H1 (cell line): ENCODE results near the gene FKBP5. TPM values are rescaled to one million over a fixed set of nuclear protein-coding genes. Genes with fewer than 3 reads are reported as not detected.

Experiments used
- CTCF ChIA-PET: fragments of 300-600 bp; sonication (Branson Sonifier 250); formaldehyde crosslinking; loops from one replicate; lab custom pipeline; 2021; ENCODE audit not compliant: partially characterized antibody; lab: Charles Lee
- POLR2A ChIA-PET: fragments of 300-600 bp; sonication (Branson Sonifier 250); formaldehyde crosslinking; loops from one replicate; lab custom pipeline; 2021; ENCODE audit warnings: inconsistent platforms; ENCODE audit not compliant: partially characterized antibody; lab: Charles Lee
- DNase-seq, 2 experiments: peaks; one replicate each; pipeline versions ENCODE4 v3.0.0 to v3.0.0-alpha.2; 2010 to 2022; ENCODE audit warnings: low spot score in 2 of 2, low read depth in 1 of 2, mixed read lengths in 1 of 2
- FAIRE-seq: peaks from 2 replicates; lab custom pipeline; 2011; peaks lifted over from hg19 to GRCh38; lab: Jason Lieb, UNC
- H2AFZ ChIP-seq: 2 replicates; pipeline ENCODE4 v1.8.1; 2012; ENCODE audit warnings: low read length, inconsistent platforms
- H2AK5ac ChIP-seq: 2 replicates; pipeline ENCODE4 v1.6.1; 2013; ENCODE audit warnings: low read depth, low read length
- H2BK120ac ChIP-seq: replicated peaks from 2 replicates; pipeline ENCODE3; 2013; ENCODE audit warnings: low read depth, low read length, inconsistent platforms
- H2BK12ac ChIP-seq: 2 replicates; pipeline ENCODE4 v1.6.1; 2013; ENCODE audit warnings: low read depth, low read length
- H2BK15ac ChIP-seq: 2 replicates; pipeline ENCODE4 v1.6.1; 2013; ENCODE audit warnings: low read length
- H2BK20ac ChIP-seq: 2 replicates; pipeline ENCODE4 v1.6.1; 2013; ENCODE audit warnings: low read length
- H2BK5ac ChIP-seq: 2 replicates; pipeline ENCODE4 v1.6.1; 2013; ENCODE audit warnings: low read depth, low read length
- H3K14ac ChIP-seq: 2 replicates; pipeline ENCODE4 v1.6.1; 2013; ENCODE audit warnings: inconsistent platforms; ENCODE audit not compliant: insufficient read length
- H3K18ac ChIP-seq: 2 replicates; pipeline ENCODE4 v1.6.1; 2013; ENCODE audit warnings: low read length; ENCODE audit errors: extremely low read depth
- H3K23ac ChIP-seq: 2 replicates; pipeline ENCODE4 v1.6.1; 2013; ENCODE audit warnings: inconsistent platforms; ENCODE audit not compliant: insufficient read length
- H3K23me2 ChIP-seq: 2 replicates; pipeline ENCODE4 v1.6.1; 2013; ENCODE audit warnings: low read depth, low read length
- H3K27ac ChIP-seq: 2 replicates; pipeline ENCODE4 v1.6.1; 2011; ENCODE audit warnings: low read depth, low read length, inconsistent platforms
- H3K27me3 ChIP-seq, 4 experiments: replicated peaks in 1 of 4; 1 replicate in 1 of 4; 2 replicates in 3 of 4; pipeline versions ENCODE4 v1.6.1 to v1.8.1; 2011 to 2013; ENCODE audit warnings: low read length in 3 of 4, mild to moderate bottlenecking in 3 of 4, inconsistent platforms in 2 of 4, mixed read lengths in 2 of 4, moderate library complexity in 1 of 4; ENCODE audit not compliant: control insufficient read depth in 3 of 4, insufficient read depth in 3 of 4; ENCODE audit errors: extremely low read depth in 1 of 4
- H3K36me3 ChIP-seq, 4 experiments: 2 replicates each; pipeline versions ENCODE4 v1.6.1 to v1.8.1; 2011 to 2013; ENCODE audit warnings: mild to moderate bottlenecking in 4 of 4, low read length in 3 of 4, moderate library complexity in 2 of 4, control low read depth in 1 of 4, inconsistent platforms in 1 of 4; ENCODE audit not compliant: insufficient read depth in 4 of 4, control insufficient read depth in 2 of 4
- H3K4ac ChIP-seq: replicated peaks from 2 replicates; pipeline ENCODE3; 2013; ENCODE audit warnings: low read length, low read depth, mixed read lengths, inconsistent platforms; ENCODE audit not compliant: insufficient read length
- H3K4me1 ChIP-seq, 4 experiments: replicated peaks in 1 of 4; 1 replicate in 1 of 4; 2 replicates in 3 of 4; pipeline versions ENCODE4 v1.6.1 to v1.8.1; 2011 to 2013; ENCODE audit warnings: low read length in 3 of 4, inconsistent platforms in 2 of 4, mixed read lengths in 1 of 4; ENCODE audit not compliant: insufficient read depth in 4 of 4, control insufficient read depth in 3 of 4
- H3K4me2 ChIP-seq, 2 experiments: 2 replicates each; pipeline versions ENCODE4 v1.6.1 to v1.8.1; 2011 to 2013; ENCODE audit warnings: low read depth in 2 of 2, low read length in 2 of 2, control low read depth in 1 of 2, inconsistent platforms in 1 of 2, mild to moderate bottlenecking in 1 of 2; ENCODE audit not compliant: insufficient read depth in 1 of 2
- H3K4me3 ChIP-seq, 4 experiments: fragments of 200-600, 300-600 bp in 1 of 4; sonication (generic), shearing (Covaris generic), sonication (Bioruptor Twin) in 1 of 4; 2 replicates each; pipeline versions ENCODE4 v1.5.1 to v1.8.1; 2011 to 2016; ENCODE audit warnings: low read length in 4 of 4, low read depth in 3 of 4, control low read depth in 2 of 4, inconsistent platforms in 2 of 4, mild to moderate bottlenecking in 2 of 4, mixed read lengths in 1 of 4, moderate library complexity in 1 of 4; ENCODE audit not compliant: insufficient read depth in 2 of 4; ENCODE audit errors: extremely low read depth in 1 of 4
- H3K56ac ChIP-seq: replicated peaks from 2 replicates; pipeline ENCODE3; 2013; ENCODE audit warnings: low read depth, mild to moderate bottlenecking, mixed read lengths, low read length, inconsistent platforms; ENCODE audit not compliant: insufficient read length
- H3K79me1 ChIP-seq: 2 replicates; pipeline ENCODE4 v1.6.1; 2013; ENCODE audit warnings: low read depth, low read length, control low read depth
- H3K79me2 ChIP-seq, 2 experiments: 2 replicates each; pipeline versions ENCODE4 v1.6.1 to v1.8.1; 2012 to 2013; ENCODE audit warnings: low read length in 2 of 2, mild to moderate bottlenecking in 2 of 2, inconsistent platforms in 1 of 2; ENCODE audit not compliant: insufficient read depth in 2 of 2, control insufficient read depth in 1 of 2
- H3K9ac ChIP-seq, 4 experiments: replicated peaks in 1 of 4; 1 replicate in 1 of 4; 2 replicates in 3 of 4; pipeline versions ENCODE4 v1.6.1 to v1.8.1; 2011 to 2013; ENCODE audit warnings: low read depth in 3 of 4, low read length in 3 of 4, control low read depth in 2 of 4, mild to moderate bottlenecking in 2 of 4, moderate library complexity in 2 of 4, inconsistent platforms in 1 of 4; ENCODE audit errors: extremely low read depth in 1 of 4
- H3K9me3 ChIP-seq, 2 experiments: 2 replicates each; pipeline versions ENCODE4 v1.6.1 to v1.8.1; 2012 to 2013; ENCODE audit warnings: mild to moderate bottlenecking in 2 of 2, moderate library complexity in 2 of 2, control low read depth in 1 of 2, inconsistent platforms in 1 of 2, low read depth in 1 of 2, low read length in 1 of 2, mixed read lengths in 1 of 2; ENCODE audit not compliant: insufficient read depth in 2 of 2
- H4K20me1 ChIP-seq, 2 experiments: replicated peaks in 1 of 2; 2 replicates each; pipeline versions ENCODE3 to v1.8.1; 2011 to 2013; ENCODE audit warnings: inconsistent platforms in 2 of 2, low read length in 2 of 2, mild to moderate bottlenecking in 1 of 2; ENCODE audit not compliant: insufficient read depth in 2 of 2, control insufficient read depth in 1 of 2
- H4K5ac ChIP-seq: 2 replicates; pipeline ENCODE4 v1.6.1; 2013; ENCODE audit warnings: low read length, low read depth, mixed read lengths, inconsistent platforms; ENCODE audit not compliant: insufficient read length
- H4K8ac ChIP-seq: 2 replicates; pipeline ENCODE4 v1.8.0; 2013; ENCODE audit warnings: mild to moderate bottlenecking, moderate library complexity, low read length, inconsistent platforms; ENCODE audit not compliant: insufficient read depth; ENCODE audit errors: extremely low read depth
- H4K91ac ChIP-seq: replicated peaks from 2 replicates; pipeline ENCODE3; 2013; ENCODE audit warnings: low read length, mixed read lengths, inconsistent platforms; ENCODE audit not compliant: insufficient read length
- RAD21 ChIP-seq, 2 experiments: IDR thresholded peaks in 1 of 2; conservative IDR thresholded peaks in 1 of 2; 2 replicates each; pipeline ENCODE4 v1.6.1; 2011; ENCODE audit warnings: low read depth in 2 of 2, low read length in 2 of 2, improper control_type of control experiment in 1 of 2, inconsistent platforms in 1 of 2, mild to moderate bottlenecking in 1 of 2, moderate library complexity in 1 of 2
- RXRA ChIP-seq: IDR thresholded peaks from 2 replicates; pipeline ENCODE4 v1.6.1; 2011; ENCODE audit warnings: low read depth, mild to moderate bottlenecking, low read length, moderate library complexity; ENCODE audit not compliant: insufficient read depth
- WGBS, 2 experiments: shearing (Covaris generic) in 1 of 2; methylation state at CpG; one replicate each; pipeline versions ENCODE4 v1.1.6 to v1.1.7; 2013 to 2015; ENCODE audit warnings: low lambda C conversion rate in 2 of 2, mixed read lengths in 2 of 2, inconsistent platforms in 1 of 2, low coverage in 1 of 2, missing lambda C conversion rate in 1 of 2; ENCODE audit not compliant: insufficient replicate concordance in 2 of 2, insufficient coverage in 1 of 2, insufficient read length in 1 of 2; ENCODE audit errors: extremely low coverage in 1 of 2, missing lambda C conversion rate in 1 of 2; 5-methylcytosine and 5-hydroxymethylcytosine counted together
- polyA plus RNA-seq, 7 experiments: library from polyadenylated mRNA; depleted of rRNA in 3 of 7; stranded (reverse) in 5 of 7; unstranded in 2 of 7; fragments of >200 nt in 5 of 7; fragments of 200-250 nt in 2 of 7; gene quantifications; 1 replicate in 5 of 7; 2 replicates in 1 of 7; 4 replicates in 1 of 7; pipeline versions ENCODE4 v1.2.1 to v1.2.3, GENCODE V29; 2011 to 2013; ENCODE audit warnings: missing spikeins in 2 of 7, mixed read lengths in 2 of 7
- total RNA-seq: library from RNA; stranded (reverse); fragmentation: NEBNext Ultra II Directional; extraction: Animal tissue kit (Norgen Biotek cat#: 25700); gene quantifications from 2 replicates; pipeline ENCODE4 v1.2.1, GENCODE V29; 2021

Gene FKBP5
- total and polyA plus RNA-seq, 2 of the 8 experiments (the other 6 are each of a cell fraction or from before 2014, with no cell fraction given), result 14.3 to 40.4 TPM

DNA sequence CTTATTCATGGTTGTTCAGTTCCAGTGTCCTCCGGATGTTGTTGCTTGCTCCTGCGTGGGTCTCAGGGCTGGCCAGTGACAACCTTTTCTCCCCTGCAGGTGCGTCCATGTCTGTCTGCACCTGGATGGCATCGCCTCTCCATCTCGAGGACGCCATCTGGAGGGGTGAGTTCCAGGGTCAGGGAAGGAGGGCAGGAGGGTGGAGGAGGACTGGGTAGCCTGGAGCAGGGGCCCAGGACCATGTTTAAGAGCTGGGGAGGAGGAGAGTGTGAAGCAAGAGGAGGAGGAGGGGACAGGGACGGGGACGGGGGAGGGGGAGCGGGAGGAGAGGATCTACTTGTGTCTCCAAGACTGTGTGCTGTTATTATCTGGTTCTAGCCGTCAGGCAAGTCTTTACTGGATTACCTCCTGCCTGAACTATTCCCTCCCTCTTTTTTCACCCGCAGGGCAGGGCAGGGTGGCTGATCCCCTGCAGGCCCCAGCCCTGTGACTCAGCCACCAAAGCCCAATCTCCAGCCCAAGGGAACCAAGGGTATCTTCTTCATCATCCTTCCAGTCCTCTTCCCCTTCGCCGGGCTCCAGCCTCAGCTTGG is 143.8 kb downstream of the FKBP5 start:
- peak overlapping the region; percentile 44; the same call in 1 of the 2 replicates for H2BK12ac ChIP-seq
- H2BK15ac ChIP-seq, result peak overlapping the region; percentile 53; the same call in 1 of the 2 replicates
- H3K4me3 ChIP-seq, result peak overlapping the region in 1 of 4 experiments; percentile 14; a peak in 1 of 8 replicates
- H3K27ac ChIP-seq, result no peak overlapping the region
- peak overlapping the region; percentile 80 for H2BK20ac ChIP-seq
- H3K23ac ChIP-seq, result no peak overlapping the region
- no peak overlapping the region; a peak in 1 of 7 replicates for H3K9ac ChIP-seq
- H3K27me3 ChIP-seq, result no peaks in the 10 kb centered on the region
- H2BK120ac ChIP-seq, result no peak overlapping the region
- H3K56ac ChIP-seq, result no peak overlapping the region
- no peak for FAIRE-seq
- ChIA-PET POLR2A (interaction anchor here (1.0 to 1.4 kb wide), 4 partner anchors 11 to 73 kb away, joined by 3 read pairs; no protein-coding TSS in a partner anchor), CTCF (interaction anchor here (0.5 to 32.2 kb wide), 7 partner anchors 1 to 191 kb away, joined by 3 to 521 read pairs (median 3); no protein-coding TSS in a partner anchor)
- 81% methylated on average over 10 of the region's 13 CpGs; no CpG with 5 or more reads in 1 of the 2 experiments for WGBS, 2 experiments
- H4K8ac ChIP-seq, result no peak overlapping the region
- no peaks in the 10 kb centered on the region for H3K79me2 ChIP-seq
- H3K9me3 ChIP-seq, result no peaks in the 10 kb centered on the region
- H2BK5ac ChIP-seq, result no peak overlapping the region
- peaks cover 0 to 12% (median 5%) of the 10 kb centered on the region in 4 experiments; a peak in 6 of 7 replicates for H3K4me1 ChIP-seq
- H3K18ac ChIP-seq, result peak overlapping the region; percentile 26
- no peak overlapping the region for H3K14ac ChIP-seq
- no peak overlapping the region for H2AK5ac ChIP-seq
- no peaks in the 10 kb centered on the region for H3K36me3 ChIP-seq
- DNase-seq, result no peak
- no peaks in the 10 kb centered on the region for H4K20me1 ChIP-seq
- no peak overlapping the region for H4K5ac ChIP-seq
- no peaks in the 10 kb centered on the region; the same call in 1 of the 2 replicates for H3K23me2 ChIP-seq
- no peak overlapping the region; a peak in 1 of 4 replicates for H3K4me2 ChIP-seq
- no peak overlapping the region for H4K91ac ChIP-seq
- peak overlapping the region; percentile 37; the same call in 1 of the 2 replicates for H2AFZ ChIP-seq
- no peak overlapping the region for H3K4ac ChIP-seq
- H3K79me1 ChIP-seq, result no peaks in the 10 kb centered on the region
- TF ChIP-seq RXRA (no peak), RAD21 (IDR thresholded peaks at IDR 0.05 in 1 of 2, conservative IDR thresholded peaks at IDR 0.05 in 1 of 2; ENCODE audit: low read depth in 2 of 2, low read length in 2 of 2) (peak in 1 of 2 experiments; percentile 0; a peak in 1 of 4 replicates)
